Body of pancreas (tissue), 4 donors: Measurements from ENCODE around the gene TMEM234.

Experiments
- CTCF ChIP-seq, 7 experiments: fragments of 450-650 bp in 4 of 7; fragments of 200-600 bp in 3 of 7; sonication (generic) in 3 of 7; IDR thresholded peaks; one replicate each; pipeline ENCODE4 v1.5.1; 2016 to 2019; ENCODE audit warnings: antibody characterized with exemption in 7 of 7
- POLR2A ChIP-seq, 3 donors: fragments of 450-650 bp; IDR thresholded peaks; one replicate each; pipeline ENCODE4 v1.6.1; 2016; ENCODE audit warnings: antibody characterized with exemption in 3 of 3, mild to moderate bottlenecking in 2 of 3

- TF ChIP-seq CTCF (IDR thresholded peaks at IDR 0.05) (no peak), POLR2A (IDR thresholded peaks at IDR 0.05) (peak in 1 of 3 donors; percentile 5)
These were observed 22.5 kb downstream of the TMEM234 start for GRCh38 chr1:32199717-32200072.
